HEK293T (cell line): ENCODE measurements around the gene ERVH48-1.

ENCODE experiments used
- PKNOX1 ChIP-seq: fragments of 450-650 bp; IDR thresholded peaks from 2 replicates; pipeline ENCODE4 v1.6.1; 2016
- ZNF384 ChIP-seq: fragments of 450-650 bp; IDR thresholded peaks from 2 replicates; pipeline ENCODE4 v1.6.1; 2016

- no peak for TF ChIP-seq ZNF384
- TF ChIP-seq PKNOX1: no peak
These were observed 52.3 kb downstream of the ERVH48-1 start for GRCh38 chr21:42873096-42873495.
